Measurements from ENCODE around the gene ANO9.

Gene ANO9

DNA sequence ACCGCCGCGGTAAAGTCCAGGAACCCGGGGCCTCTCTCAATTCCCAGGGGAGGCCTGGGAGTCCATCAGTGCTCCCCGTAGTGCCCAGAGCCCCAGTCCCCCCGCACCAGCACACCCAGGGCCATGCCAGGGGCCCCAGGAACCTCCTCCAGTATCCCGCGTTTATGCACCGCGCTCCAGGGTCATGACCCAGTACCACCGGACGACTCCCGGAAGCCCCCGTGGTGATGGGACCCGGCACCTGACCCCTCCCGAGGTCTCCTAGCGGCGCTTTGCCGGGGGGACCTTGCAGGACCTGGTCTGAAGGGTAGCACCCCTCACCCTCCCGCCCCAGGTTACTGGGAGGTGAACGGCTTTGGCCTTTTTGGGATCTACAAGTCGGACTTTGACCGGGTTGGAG lies 61.3 kb downstream of the ANO9 start:
- no peak for DNase-seq

DNA sequence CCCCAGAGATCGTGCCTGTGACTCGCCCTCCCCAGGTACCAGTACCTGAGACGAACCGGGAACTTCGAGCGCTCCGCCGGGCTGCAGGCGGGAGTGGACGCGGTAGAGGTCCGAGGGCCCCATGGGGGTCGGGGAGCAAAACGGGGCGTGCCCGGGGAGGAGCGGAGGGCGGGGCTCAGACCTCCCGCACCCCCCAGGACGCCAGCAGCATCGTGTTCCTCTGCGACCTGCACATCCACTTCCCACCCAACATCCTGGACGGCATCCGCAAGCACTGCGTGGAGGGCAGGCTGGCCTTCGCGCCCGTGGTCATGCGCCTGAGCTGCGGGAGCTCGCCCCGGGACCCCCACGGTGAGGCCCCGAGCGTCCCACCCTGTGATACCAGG lies 61.7 kb downstream of the ANO9 start:
- DNase-seq, result no peak

DNA sequence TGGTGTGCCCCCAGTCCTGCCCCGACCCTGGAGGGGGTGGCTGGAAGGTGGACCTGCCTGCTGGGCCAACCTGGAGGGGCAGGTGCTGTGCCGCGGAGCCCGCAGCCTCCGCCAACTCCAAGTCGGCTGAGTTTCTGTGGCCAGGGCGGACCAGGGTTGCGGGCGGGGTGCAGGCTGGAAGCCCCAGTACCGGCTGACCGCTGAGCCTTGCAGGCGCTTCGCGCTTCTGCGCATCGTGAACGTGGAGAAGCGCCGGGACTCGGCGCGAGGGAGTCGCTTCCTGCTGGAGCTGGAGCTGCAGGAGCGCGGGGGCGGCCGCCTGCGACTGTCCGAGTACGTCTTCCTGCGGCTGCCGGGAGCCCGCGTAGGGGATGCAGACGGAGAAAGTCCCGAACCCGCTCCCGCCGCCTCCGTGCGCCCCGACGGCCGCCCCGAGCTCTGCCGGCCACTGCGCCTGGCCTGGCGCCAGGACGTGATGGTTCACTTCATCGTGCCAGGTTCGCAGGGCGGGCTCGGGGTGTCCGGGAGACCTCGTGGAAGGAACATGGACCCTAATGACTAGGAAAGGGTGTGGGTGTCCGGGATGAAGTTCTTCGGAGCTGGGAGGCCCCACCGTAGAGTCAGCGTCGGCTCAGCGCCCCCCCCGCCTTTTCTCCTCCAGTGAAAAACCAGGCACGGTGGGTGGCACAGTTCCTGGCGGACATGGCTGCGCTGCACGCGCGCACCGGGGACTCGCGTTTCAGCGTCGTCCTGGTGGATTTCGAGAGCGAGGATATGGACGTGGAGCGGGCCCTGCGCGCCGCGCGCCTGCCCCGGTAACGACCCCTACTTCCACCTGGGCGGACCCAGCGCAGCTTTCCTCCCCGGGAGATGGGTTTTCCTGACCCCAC lies 62.4 kb downstream of the ANO9 start:
- no peak for DNase-seq

DNA sequence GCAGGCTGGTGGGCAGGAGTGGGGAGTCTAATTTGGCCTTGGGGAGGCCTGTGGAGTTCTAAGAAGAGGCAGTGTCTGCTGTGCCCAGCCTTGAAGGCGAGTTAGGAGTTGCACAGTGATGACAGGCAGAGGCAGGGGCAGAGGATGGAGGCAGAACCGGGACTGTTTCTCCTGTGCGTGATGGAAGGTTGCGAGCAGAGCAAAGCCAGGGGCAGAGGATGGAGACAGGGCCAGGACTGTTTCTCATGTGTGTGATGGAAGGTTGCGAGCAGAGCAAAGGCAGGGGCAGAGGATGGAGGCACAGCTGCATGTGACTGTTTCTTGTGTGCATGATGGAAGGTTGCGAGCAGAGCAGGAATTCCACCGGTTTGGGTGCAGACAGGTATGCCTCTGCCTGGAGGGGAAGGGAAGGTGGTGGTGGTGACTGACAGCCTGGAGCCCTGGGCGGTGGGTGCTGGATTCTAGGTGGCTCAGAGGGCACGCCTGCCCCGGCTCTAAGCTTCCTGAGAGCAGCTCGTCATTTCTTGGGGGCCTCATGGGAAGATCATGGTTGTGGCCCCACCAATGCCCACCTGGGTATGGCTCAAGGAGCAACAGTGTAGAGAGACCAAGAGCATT lies 63.8 kb downstream of the ANO9 start:
- DNase-seq, result no peak

DNA sequence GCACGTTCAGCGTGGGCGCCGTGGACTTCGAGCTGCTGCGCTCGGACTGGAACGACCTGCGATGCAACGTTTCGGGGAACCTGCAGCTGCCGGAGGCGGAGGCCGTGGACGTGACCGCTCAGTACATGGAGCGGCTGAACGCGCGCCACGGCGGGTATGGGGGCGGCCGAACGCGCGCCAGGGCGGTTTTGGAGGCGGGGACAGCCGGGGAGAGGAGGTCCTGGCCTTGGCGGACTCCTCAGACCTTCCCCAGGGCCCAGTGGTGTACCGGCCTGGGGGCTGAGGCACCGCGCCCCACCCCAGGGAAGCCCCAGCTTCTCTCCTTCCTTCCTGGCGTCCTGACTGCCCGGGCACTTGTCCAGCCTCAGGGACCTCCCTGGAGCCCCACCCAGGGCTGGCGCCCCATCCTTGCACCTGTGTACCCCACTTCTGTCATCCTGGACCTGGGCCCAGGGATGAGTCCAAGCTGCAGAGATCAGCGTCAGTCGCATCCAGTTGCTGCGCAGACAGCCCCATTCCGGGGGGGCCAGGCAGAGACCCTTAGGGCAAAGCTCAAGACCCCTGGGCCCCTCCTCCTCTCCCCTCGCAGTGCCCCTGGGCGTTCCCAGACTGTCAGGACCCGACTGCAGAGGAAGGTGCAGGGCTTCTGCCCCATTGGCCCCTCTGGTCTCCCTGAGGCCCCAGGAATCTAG lies 64.5 kb downstream of the ANO9 start:
- no peak for DNase-seq

DNA sequence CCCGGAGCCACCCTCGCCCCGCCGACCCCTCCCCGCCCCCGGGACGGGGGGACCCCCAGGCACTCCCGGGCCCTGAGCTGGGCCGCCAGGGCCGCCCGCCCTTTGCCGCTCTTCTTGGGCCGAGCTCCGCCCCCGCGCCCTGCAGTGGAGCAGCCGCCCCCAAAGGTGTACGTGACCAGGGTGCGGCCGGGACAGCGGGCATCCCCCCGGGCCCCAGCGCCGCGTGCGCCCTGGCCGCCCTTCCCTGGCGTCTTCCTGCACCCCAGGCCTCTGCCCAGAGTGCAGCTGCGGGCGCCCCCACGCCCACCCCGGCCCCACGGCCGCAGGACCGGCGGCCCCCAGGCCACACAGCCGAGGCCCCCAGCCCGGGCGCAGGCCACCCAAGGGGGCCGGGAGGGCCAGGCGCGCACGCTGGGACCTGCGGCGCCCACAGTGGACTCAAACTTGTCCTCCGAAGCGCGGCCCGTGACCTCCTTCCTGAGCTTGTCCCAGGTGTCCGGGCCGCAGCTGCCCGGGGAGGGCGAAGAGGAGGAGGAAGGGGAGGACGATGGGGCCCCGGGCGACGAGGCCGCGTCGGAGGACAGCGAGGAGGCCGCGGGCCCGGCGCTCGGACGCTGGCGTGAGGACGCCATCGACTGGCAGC lies 65.2 kb downstream of the ANO9 start:
- DNase-seq, result no peak

DNA sequence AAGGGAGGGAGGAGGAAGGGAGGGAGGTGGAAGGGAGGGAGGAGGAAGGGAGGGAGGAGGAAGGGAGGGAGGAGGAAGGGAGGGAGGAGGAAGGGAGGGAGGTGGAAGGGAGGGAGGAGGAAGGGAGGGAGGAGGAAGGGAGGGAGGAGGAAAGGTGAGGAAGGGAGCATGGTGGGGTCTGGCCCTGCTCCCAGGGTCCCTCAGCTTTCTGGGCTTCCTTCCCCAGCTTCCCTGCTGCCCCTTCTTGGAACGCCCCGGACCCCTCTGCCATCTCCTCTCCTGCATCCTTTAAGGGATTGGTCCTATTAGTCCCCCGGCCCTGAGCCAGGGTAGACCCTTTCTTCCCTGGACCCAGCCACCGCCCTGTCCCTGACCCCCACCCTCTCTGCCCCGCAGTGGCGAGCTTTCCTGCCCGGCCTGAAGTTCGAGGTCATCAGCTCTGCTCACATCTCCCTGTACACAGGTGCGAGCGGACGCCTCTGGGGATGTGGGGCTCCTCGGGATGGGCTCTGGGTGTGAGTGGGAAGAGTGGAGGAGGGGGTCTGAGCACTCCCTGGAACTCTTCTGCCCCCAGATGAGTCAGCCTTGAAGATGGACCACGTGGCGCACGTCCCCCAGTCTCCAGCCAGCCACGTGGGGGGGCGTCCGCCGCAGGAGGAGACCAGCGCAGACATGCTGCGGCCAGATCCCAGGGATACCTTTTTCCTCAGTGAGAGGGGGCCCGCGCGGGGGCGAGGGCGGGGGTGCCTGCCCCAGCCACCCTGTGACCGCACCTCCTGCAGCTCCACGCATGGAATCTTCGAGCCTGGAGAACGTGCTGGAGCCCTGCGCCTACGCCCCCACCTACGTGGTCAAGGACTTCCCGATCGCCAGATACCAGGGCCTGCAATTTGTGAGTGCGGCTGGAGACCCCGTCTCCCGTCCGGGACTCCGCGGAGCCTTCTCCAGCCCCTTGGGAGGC lies 66.5 kb downstream of the ANO9 start:
- DNase-seq, result no peak

DNA sequence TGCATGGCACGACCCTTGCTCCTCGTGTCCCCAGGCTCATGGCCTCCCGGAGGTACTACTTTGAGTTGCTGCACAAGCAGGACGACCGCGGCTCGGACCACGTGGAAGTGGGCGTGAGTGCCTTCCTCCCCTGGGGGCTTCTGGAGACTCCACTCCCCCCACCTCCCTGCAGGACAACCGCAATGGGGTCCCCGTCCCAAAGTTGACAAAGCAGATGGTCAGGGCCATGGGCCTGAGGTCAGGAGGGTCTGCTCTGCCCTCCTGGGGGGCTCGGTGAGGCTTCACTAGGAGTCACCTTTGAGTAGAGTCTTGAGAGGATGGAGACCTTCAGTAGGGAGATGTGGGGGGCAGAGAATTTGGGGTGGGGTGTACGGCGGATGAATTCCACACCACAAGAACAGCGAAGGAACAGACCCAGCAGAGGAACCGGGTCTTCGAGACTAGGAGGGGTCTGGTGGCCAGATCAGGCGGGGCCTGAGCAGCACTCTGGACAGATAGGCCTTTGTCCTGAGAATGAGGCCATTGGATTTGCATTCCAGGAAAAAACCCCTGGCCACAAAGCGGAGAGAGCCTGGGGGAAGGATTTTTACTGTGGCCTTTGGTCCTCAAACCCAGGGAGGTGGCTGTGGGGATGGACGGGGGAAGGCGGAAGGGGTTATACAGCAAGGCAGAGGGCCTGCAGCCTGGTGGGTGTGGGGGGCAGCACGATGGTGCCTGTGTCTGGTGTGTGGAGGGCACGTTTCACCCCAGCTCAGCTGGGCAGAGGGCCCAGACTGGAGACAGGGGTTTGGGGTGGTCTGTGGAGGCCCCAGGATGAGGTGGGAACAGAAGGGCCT lies 67.9 kb downstream of the ANO9 start:
- DNase-seq, result no peak

DNA sequence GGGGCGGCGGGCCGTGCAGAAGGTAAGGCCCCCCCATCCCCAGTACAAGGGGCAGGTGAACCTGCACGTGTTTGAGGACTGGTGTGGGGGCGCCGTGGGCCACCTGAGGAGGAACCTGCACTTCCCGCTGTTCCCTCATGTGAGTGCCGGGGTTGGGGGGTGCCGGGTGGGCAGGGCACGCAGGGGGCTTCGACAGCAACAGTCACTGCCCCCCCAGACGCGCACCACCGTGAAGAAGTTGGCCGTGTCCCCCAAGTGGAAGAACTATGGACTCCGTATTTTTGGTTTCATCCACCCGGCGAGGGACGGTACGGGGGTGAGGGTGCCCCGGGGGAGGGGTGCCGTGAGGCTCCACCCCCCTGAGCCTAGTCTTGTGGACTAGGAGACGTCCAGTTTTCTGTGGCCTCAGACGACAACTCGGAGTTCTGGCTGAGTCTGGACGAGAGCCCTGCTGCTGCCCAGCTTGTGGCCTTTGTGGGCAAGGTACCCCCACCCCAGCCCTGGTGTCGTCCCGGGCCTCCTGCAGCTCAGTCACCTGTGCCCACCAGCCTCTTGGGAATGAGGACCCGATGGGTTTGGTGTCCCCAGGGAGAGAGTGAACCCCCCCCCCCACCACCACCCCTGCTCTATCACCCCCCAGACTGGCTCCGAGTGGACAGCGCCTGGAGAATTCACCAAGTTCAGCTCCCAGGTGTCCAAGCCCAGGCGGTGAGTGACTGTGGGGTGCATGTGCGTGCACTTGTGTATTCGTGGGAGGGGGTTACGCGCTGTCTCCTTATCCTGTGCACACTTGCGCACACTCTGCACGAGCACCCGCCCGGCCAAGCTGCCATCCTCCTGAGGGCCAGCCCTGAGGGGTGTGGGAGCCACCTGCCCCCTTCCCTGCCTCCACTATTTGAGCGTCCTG lies 68.7 kb downstream of the ANO9 start:
- DNase-seq, result no peak

DNA sequence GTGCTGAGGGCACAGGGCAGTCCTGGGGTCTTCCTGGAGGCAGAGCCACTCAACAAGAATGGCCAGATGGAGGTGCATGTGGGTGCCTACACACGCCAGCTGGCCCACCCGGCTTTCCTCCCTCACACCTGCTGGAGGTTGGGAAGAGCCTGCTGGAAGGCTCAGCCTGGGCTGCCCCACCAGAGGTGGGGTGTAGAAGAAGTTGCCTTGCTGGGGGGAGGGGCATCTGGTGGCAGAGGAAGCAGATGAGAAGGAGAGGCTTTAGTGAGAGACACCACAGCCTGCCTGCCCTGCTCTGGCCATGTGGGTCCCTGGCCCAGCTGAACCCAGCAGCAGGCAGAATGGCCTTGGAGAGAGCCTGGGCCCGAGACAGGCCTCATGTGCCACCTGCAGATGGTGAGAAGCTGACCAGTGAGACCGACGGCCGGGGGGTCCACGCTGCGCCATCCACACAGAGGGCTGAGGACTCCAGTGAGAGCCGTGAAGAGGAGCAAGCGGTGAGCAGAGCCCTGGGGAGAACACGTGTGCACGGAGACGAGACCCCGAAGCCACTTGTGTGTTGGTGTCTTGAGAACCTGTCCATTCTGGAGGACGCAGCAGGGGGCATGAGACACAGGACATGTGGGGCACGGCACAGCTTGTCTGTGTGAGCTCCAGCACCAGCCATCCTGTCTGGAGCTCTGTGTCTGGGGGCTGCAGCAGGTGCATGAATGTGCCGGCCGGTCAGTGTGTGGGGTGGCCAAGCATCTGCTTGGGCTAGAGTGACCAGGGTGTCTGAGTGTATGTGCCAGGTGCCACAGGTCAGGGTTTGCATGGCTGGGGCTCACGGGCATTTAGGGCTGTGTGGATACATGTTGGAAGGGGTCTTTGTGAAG lies 69.9 kb downstream of the ANO9 start:
- DNase-seq, result no peak

DNA sequence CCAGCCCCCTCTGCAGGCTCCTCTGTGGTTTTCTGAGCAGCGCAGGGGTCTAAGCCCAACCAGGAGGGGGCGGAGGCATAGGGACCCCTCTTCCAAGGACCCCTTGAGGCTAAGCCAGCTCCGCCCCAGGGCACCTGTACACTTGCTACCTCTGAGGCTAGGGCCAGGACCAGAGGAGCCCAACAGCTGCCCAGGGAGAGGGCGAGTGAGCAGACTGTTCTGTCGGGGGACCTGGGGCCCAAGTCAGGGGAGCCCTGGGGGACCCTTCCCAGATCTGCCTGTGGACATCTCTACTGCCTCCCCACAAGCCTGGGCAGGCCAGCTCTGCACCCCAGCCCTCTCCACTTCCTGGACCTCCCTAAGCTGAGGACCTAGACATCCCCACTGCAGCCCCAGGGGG lies 70.8 kb downstream of the ANO9 start:
- no peak for DNase-seq

DNA sequence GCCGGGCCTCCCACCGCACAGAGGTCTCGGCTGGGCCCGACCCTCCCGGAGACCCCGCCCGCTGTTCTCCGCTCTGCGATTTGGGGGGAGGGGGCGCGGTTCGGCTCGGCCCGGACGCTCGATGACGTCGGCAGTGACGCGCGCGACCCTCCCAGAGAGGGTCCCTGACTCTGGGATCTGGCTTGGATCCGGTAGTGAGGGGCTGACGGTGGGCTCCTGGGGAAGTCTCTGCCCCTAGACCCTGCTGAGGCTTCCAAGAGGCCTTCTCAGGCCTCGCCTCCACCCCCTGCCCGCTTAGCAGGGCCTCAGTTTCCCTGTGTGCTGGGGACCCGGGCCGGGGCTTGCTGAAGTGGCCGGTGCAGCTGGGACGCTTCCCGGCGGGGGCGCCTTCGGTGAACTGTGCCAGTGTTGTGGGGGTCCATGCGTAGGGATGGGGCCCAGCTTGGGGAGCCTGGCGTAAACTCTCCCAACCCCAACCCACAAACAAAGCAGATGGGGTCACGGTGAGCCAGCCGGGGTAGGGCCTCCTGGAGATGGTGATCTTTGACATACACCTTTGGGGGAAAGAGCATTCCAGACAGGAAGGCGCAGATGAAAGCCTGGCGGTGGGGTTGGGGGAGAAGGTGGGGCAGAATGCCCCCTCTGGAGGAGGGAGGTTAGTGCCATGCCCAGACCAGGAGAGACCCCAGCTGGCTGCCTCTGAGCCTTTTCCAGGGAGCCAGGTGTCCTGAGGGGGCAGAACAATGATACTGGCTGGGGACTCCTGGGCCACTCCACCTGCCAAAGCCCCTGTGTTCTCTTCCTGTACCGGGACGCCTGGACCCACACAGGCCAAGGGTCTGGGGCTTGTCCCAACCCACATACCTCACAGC lies 71.5 kb downstream of the ANO9 start:
- DNase-seq, result no peak

DNA sequence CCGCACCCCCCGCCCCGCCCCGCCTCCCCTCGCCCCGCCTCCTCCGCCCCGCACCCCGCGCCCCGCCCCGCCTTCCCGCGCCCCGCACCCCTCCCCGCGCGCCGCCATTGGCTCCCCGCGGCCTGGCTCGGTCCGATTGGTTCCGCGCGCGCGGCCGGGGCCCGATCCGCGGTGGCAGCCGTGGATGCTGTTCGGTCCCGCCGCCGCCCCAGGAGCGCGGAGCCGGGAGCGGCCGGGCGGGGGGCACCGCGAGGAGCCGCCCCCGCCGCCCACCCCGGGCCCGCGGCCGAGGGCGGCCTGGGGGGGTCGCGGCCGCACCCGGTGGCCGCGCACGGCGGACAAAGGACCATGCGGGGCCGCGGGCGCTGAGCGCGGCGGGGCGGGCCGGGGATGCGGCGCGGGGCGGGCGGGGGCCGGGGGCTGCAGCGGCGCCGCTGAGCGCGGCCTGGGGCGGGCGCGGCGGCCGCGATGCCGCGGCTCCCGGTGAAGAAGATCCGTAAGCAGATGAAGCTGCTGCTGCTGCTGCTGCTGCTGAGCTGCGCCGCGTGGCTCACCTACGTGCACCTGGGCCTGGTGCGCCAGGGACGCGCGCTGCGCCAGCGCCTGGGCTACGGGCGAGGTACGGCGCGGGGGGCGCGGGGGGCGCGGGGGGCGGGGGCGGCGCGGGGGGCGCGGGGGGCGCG lies 72.3 kb downstream of the ANO9 start, which contains the start of gene B4GALNT4:
Gene B4GALNT4, plus strand, starts transcription at position 164 of the 683 bp plus-strand sequence. Its CDS starts 305 bp downstream, at position 469.
- no peak for DNase-seq

DNA sequence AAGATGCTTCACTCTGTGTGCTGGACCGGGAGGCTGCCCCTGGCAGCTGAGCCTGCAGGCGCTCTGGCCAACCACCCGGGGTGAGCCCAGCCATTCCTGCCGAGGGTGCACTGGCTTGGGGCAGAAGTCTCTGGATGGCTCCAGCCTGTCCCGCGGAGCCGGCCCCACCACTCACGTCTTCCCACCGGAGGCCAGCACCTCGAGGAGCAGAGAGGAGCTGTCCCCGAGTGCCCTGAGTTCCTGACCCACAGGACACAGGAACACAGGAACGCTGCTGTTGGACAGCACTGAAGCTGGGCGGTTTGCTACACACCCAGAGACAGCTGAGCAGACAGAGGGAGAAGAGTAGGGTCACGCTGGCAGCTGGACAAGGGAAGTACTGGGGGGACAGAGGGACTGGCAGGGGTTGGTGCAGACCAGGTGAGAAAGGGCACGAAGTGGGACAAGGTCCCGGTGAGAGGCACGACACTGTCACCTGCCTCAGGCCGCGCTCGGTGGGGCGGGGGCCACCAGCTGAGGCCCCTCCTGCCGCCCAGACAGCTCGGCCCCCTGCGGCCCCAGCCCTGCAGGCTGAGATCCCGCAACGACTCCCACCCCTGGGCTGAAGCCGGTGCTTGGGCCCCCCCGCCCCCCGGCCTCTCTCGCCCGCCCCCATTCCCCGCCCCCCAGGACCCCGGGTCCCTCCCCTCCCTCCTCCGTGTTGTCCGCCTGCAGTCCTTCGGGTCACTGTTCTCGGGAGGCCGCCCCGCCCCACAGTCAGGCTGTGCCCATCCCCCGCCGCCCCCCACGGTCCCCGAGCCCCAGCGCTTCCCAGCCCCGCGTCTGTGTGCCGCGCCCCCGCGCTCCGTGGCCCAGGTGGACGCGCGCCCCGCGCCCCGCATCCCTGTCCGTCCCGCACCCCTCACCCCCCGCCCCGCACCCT lies 73.1 kb downstream of the ANO9 start:
- no peak for DNase-seq

DNA sequence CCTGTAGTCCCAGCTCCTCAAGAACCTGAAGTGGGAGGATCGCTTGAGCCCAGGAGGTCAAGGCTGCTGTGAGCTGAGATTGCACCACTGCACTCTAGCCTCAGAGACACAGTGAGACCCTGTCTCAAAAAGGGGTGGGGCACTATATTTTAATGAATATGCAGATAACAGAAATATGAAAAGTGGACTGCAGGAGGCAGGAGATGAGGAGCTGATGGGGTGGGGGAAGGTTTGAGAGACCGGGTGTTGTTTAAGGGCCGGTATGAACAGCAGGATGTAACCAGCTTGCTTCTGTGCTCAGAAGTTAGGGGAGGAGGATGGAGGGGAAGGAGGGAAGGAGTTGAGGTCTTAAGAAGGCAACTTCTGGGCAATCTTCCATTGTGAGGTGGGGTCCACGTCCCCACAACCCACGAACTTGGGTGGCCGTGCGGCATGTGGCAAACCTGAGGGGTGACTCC lies 73.8 kb downstream of the ANO9 start:
- DNase-seq, result no peak

Data from NCI-H2029 treated with DMSO at 0.1 percent for 48 hours (cell line).